ENCODE results near the gene STARD13. TPM values are rescaled to one million over a fixed set of nuclear protein-coding genes. Genes with fewer than 3 reads are reported as not detected.

Gene STARD13
- total and polyA plus RNA-seq, 4 experiments from 2014 or later: 0.36 to 0.44 TPM; not detected in 2

GRCh38 chr13:33174491-33174890, 111.1 kb downstream of the STARD13 start:
- H3K4me3 ChIP-seq (ENCODE audit: low read length in 2 of 2): no peak overlapping the region
- H3K4me1 ChIP-seq (ENCODE audit: insufficient read depth, low read length): no peaks in the 10 kb centered on the region
- Mint-ChIP-seq H3K4me1 (no peaks in the 10 kb centered on the region), H3K9me3 (no peaks in the 10 kb centered on the region), H3K27ac (no peak overlapping the region), H3K36me3 (no peaks in the 10 kb centered on the region), H3K27me3 (peaks cover 4 to 6% of the 10 kb centered on the region in 2 donors), H3K4me3 (no peak overlapping the region)
- ChIA-PET CTCF (ENCODE audit: partially characterized antibody) (no interaction called here), POLR2A (ENCODE audit: partially characterized antibody) (no interaction called here)
- no peaks in the 10 kb centered on the region for H3K36me3 ChIP-seq (ENCODE audit: insufficient read depth, low read length)
- DNase-seq: no peak
- H3K27ac ChIP-seq (ENCODE audit: low read depth, low read length): no peak overlapping the region
- no peaks in the 10 kb centered on the region for H3K9me3 ChIP-seq (ENCODE audit: control insufficient read depth in 1 of 2, low read length in 2 of 2)
- H3K27me3 ChIP-seq (ENCODE audit: insufficient read depth, low read length): no peaks in the 10 kb centered on the region
- intact Hi-C loops (cut with micrococcal nuclease): no loop called here

GRCh38 chr13:33172911-33173310, 112.6 kb downstream of the STARD13 start:
- Histone ChIP-seq H3K4me3 (ENCODE audit: low read length in 2 of 2) (no peak overlapping the region), H3K27ac (ENCODE audit: low read depth, low read length) (no peak overlapping the region), H3K9me3 (ENCODE audit: control insufficient read depth in 1 of 2, low read length in 2 of 2) (no peaks in the 10 kb centered on the region), H3K4me1 (ENCODE audit: insufficient read depth, low read length) (no peaks in the 10 kb centered on the region), H3K36me3 (ENCODE audit: insufficient read depth, low read length) (no peaks in the 10 kb centered on the region), H3K27me3 (ENCODE audit: insufficient read depth, low read length) (no peaks in the 10 kb centered on the region)
- no peak overlapping the region for H3K27ac Mint-ChIP-seq
- CTCF ChIA-PET (ENCODE audit: partially characterized antibody): interaction anchor here (1.4 kb wide), 1 partner anchor 9 kb away, joined by 4 read pairs; no protein-coding TSS in a partner anchor
- no peaks in the 10 kb centered on the region for H3K4me1 Mint-ChIP-seq
- H3K4me3 Mint-ChIP-seq: no peak overlapping the region
- H3K9me3 Mint-ChIP-seq: peaks cover 0 to 2% (median 0%) of the 10 kb centered on the region in 8 donors
- H3K36me3 Mint-ChIP-seq: no peaks in the 10 kb centered on the region
- intact Hi-C loops (cut with micrococcal nuclease): no loop called here
- peaks cover 6 to 9% of the 10 kb centered on the region in 2 donors for H3K27me3 Mint-ChIP-seq
- POLR2A ChIA-PET (ENCODE audit: partially characterized antibody): no interaction called here
- no peak for DNase-seq

- Mint-ChIP-seq H3K36me3 (no peaks in the 10 kb centered on the region), H3K9me3 (peaks cover 0 to 2% (median 0%) of the 10 kb centered on the region in 8 donors), H3K27me3 (peaks cover 6 to 9% of the 10 kb centered on the region in 2 donors), H3K27ac (no peak overlapping the region), H3K4me1 (no peaks in the 10 kb centered on the region), H3K4me3 (no peak overlapping the region)
- no peaks in the 10 kb centered on the region for H3K9me3 ChIP-seq (ENCODE audit: control insufficient read depth in 1 of 2, low read length in 2 of 2)
- ChIA-PET CTCF (ENCODE audit: partially characterized antibody) (interaction anchor here (1.4 kb wide), 1 partner anchor 8 kb away, joined by 4 read pairs; no protein-coding TSS in a partner anchor), POLR2A (ENCODE audit: partially characterized antibody) (no interaction called here)
- H3K4me3 ChIP-seq (ENCODE audit: low read length in 2 of 2): no peak overlapping the region
- no peaks in the 10 kb centered on the region for H3K36me3 ChIP-seq (ENCODE audit: insufficient read depth, low read length)
- no peak for DNase-seq
- no peak overlapping the region for H3K27ac ChIP-seq (ENCODE audit: low read depth, low read length)
- no peaks in the 10 kb centered on the region for H3K27me3 ChIP-seq (ENCODE audit: insufficient read depth, low read length)
- no peaks in the 10 kb centered on the region for H3K4me1 ChIP-seq (ENCODE audit: insufficient read depth, low read length)
- intact Hi-C loops (cut with micrococcal nuclease): no loop called here
These were observed 113.2 kb downstream of the STARD13 start for GRCh38 chr13:33172400-33172799.

DNA sequence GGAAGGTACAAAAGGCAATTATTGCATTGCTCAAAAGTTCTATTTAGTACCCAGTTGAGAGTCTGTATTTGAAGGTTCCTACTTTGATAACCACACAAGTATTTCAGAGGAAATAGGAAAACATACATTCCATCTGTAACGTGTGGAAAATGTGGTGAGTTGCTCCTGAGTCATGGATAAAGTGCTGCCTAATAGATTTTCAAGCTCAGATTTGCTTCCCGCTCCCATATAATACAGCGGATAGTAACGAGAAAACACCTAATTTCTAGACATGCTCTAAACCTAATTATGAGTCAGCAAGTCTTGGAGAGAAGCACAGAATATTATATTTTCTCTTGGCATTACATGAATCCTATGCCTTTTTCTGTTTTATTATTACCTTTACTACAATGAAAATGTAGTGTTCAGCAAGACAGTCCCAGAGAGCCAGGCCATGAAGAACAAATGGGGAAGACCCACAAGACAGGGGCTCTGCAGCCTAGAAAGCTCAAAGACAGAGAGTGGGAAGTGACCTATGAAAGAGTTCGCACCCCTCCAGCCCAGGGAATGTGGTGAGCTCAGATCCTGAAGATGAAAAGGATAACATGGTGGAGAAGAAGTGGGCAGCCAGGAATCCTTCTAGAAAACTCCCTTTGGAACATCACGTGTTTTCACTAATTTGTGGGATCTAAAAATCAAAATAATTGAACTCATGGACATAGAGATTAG, 116.1 kb downstream of the STARD13 start:
- Mint-ChIP-seq H3K4me3 (no peak overlapping the region), H3K27me3 (peaks cover 7 to 12% of the 10 kb centered on the region in 2 donors), H3K4me1 (no peaks in the 10 kb centered on the region), H3K36me3 (no peaks in the 10 kb centered on the region), H3K27ac (no peak overlapping the region), H3K9me3 (peaks cover 0 to 2% (median 0%) of the 10 kb centered on the region in 8 donors)
- Histone ChIP-seq H3K27me3 (ENCODE audit: insufficient read depth, low read length) (no peaks in the 10 kb centered on the region), H3K4me3 (ENCODE audit: low read length in 2 of 2) (no peak overlapping the region), H3K36me3 (ENCODE audit: insufficient read depth, low read length) (no peaks in the 10 kb centered on the region), H3K9me3 (ENCODE audit: control insufficient read depth in 1 of 2, low read length in 2 of 2) (no peaks in the 10 kb centered on the region), H3K27ac (ENCODE audit: low read depth, low read length) (no peak overlapping the region), H3K4me1 (ENCODE audit: insufficient read depth, low read length) (no peaks in the 10 kb centered on the region)
- POLR2A ChIA-PET (ENCODE audit: partially characterized antibody): no interaction called here
- no peak for DNase-seq
- intact Hi-C loops (cut with micrococcal nuclease): no loop called here
- CTCF ChIA-PET (ENCODE audit: partially characterized antibody): no interaction called here

DNA sequence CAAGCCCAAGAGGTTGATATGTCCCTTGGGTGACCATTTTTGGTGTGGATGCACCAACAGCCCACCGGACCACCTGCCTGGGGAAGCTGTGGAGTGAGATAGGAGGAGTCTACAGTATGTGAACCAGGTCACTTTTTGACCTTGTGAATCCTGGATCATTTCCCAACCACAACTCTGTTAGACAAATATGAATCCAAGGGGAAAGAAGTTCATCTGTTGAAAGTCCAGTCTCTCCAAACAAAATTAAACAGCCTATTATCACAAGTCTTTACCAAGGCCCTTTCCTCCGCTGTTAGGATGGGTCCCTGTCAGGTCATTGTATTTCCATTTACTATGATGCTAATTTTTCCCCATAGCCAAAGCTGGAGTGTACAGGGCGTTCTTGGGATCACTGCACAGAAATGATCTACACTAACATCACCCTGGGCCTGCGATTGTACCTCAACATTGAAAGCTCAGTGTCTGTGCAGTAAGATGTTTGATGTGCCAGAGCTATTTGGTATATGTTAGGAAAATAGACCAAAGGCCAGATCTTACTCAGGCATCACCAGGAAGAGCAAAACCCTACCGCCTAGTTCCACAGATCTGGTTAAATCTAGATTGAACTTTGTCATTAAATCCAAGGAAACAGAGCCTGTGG, 117.1 kb downstream of the STARD13 start:
- no peaks in the 10 kb centered on the region for H3K36me3 Mint-ChIP-seq
- H3K9me3 Mint-ChIP-seq: peaks cover 0 to 2% (median 0%) of the 10 kb centered on the region in 8 donors
- no peak overlapping the region for H3K4me3 Mint-ChIP-seq
- Histone ChIP-seq H3K27ac (ENCODE audit: low read depth, low read length) (no peak overlapping the region), H3K27me3 (ENCODE audit: insufficient read depth, low read length) (no peaks in the 10 kb centered on the region), H3K4me1 (ENCODE audit: insufficient read depth, low read length) (no peaks in the 10 kb centered on the region), H3K36me3 (ENCODE audit: insufficient read depth, low read length) (no peaks in the 10 kb centered on the region), H3K4me3 (ENCODE audit: low read length in 2 of 2) (no peak overlapping the region), H3K9me3 (ENCODE audit: control insufficient read depth in 1 of 2, low read length in 2 of 2) (no peaks in the 10 kb centered on the region)
- ChIA-PET POLR2A (ENCODE audit: partially characterized antibody) (no interaction called here), CTCF (ENCODE audit: partially characterized antibody) (no interaction called here)
- peaks cover 7 to 10% of the 10 kb centered on the region in 2 donors for H3K27me3 Mint-ChIP-seq
- no peak for DNase-seq
- H3K27ac Mint-ChIP-seq: no peak overlapping the region
- intact Hi-C loops (cut with micrococcal nuclease): no loop called here
- no peaks in the 10 kb centered on the region for H3K4me1 Mint-ChIP-seq

DNA sequence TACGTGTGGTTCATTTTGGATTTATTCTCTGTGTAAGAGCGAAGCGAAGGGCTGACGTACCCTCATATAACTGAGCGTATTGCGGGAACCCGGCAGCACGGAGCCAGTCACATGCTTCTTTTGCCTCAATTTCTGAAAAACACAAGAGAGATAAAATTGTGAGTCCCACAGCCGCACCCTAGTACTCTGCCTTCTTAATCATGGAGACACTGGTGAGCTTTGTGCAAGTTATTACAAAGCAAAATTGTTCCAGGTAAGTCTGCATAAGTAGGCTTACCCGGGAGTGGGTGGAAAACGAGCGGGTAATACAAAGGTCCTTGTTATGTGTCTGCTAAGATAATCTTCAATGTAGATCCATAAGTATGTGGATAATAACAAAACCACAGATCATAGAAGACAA, 118.1 kb downstream of the STARD13 start:
- intact Hi-C loops (cut with micrococcal nuclease): no loop called here
- Histone ChIP-seq H3K36me3 (ENCODE audit: insufficient read depth, low read length) (no peaks in the 10 kb centered on the region), H3K4me1 (ENCODE audit: insufficient read depth, low read length) (no peaks in the 10 kb centered on the region), H3K27ac (ENCODE audit: low read depth, low read length) (no peak overlapping the region), H3K4me3 (ENCODE audit: low read length in 2 of 2) (no peak overlapping the region), H3K9me3 (ENCODE audit: control insufficient read depth in 1 of 2, low read length in 2 of 2) (no peaks in the 10 kb centered on the region), H3K27me3 (ENCODE audit: insufficient read depth, low read length) (no peaks in the 10 kb centered on the region)
- H3K4me3 Mint-ChIP-seq: no peak overlapping the region
- H3K27me3 Mint-ChIP-seq: peaks cover 7 to 8% of the 10 kb centered on the region in 2 donors
- H3K4me1 Mint-ChIP-seq: no peaks in the 10 kb centered on the region
- POLR2A ChIA-PET (ENCODE audit: partially characterized antibody): no interaction called here
- no peak for DNase-seq
- peaks cover 0 to 6% (median 5%) of the 10 kb centered on the region in 8 donors for H3K9me3 Mint-ChIP-seq
- no peak overlapping the region for H3K27ac Mint-ChIP-seq
- peaks cover 0 to under 1% of the 10 kb centered on the region in 2 donors for H3K36me3 Mint-ChIP-seq
- CTCF ChIA-PET (ENCODE audit: partially characterized antibody): no interaction called here

DNA sequence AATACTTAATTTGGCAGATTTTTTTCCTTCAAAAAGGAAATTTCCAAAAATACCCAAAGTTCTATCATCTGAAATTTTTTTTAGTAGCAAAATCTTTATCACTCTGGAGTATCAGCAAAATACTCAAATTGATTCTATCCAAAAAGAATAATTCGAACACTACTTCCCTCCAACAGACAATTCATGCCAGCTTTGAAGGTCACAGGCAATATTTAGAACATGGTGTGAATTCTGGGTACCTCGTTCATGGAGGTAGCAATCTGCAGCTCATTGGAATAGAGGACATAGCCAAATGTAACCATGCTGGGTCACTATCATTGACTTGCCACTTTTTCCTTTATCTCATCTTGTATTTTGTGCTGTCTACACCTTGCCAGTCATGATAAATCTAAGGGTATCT, 119.8 kb downstream of the STARD13 start:
- DNase-seq: no peak
- H3K4me1 ChIP-seq (ENCODE audit: insufficient read depth, low read length): no peaks in the 10 kb centered on the region
- H3K36me3 Mint-ChIP-seq: peaks cover 0 to 2% of the 10 kb centered on the region in 2 donors
- intact Hi-C loops (cut with micrococcal nuclease): no loop called here
- no peaks in the 10 kb centered on the region for H3K36me3 ChIP-seq (ENCODE audit: insufficient read depth, low read length)
- ChIA-PET CTCF (ENCODE audit: partially characterized antibody) (no interaction called here), POLR2A (ENCODE audit: partially characterized antibody) (no interaction called here)
- H3K27me3 ChIP-seq (ENCODE audit: insufficient read depth, low read length): no peaks in the 10 kb centered on the region
- no peaks in the 10 kb centered on the region for H3K4me1 Mint-ChIP-seq
- H3K4me3 Mint-ChIP-seq: no peak overlapping the region
- no peak overlapping the region for H3K27ac Mint-ChIP-seq
- no peak overlapping the region for H3K4me3 ChIP-seq (ENCODE audit: low read length in 2 of 2)
- H3K27me3 Mint-ChIP-seq: peaks cover 6 to 8% of the 10 kb centered on the region in 2 donors
- H3K27ac ChIP-seq (ENCODE audit: low read depth, low read length): no peak overlapping the region
- H3K9me3 Mint-ChIP-seq: peaks cover 0 to 15% (median 11%) of the 10 kb centered on the region in 8 donors
- H3K9me3 ChIP-seq (ENCODE audit: control insufficient read depth in 1 of 2, low read length in 2 of 2): no peaks in the 10 kb centered on the region
